Amniotic epithelial cell (primary cell): ENCODE measurements around the gene ENC1.
A peak's percentile ranks its signal among the peaks of the same experiment; 100 is the strongest.

Source experiments
- DNase-seq: peaks from one replicate; pipeline ENCODE4 v3.0.0-alpha.2; 2010; ENCODE audit warnings: low read depth

The ENC1 gene

DNA sequence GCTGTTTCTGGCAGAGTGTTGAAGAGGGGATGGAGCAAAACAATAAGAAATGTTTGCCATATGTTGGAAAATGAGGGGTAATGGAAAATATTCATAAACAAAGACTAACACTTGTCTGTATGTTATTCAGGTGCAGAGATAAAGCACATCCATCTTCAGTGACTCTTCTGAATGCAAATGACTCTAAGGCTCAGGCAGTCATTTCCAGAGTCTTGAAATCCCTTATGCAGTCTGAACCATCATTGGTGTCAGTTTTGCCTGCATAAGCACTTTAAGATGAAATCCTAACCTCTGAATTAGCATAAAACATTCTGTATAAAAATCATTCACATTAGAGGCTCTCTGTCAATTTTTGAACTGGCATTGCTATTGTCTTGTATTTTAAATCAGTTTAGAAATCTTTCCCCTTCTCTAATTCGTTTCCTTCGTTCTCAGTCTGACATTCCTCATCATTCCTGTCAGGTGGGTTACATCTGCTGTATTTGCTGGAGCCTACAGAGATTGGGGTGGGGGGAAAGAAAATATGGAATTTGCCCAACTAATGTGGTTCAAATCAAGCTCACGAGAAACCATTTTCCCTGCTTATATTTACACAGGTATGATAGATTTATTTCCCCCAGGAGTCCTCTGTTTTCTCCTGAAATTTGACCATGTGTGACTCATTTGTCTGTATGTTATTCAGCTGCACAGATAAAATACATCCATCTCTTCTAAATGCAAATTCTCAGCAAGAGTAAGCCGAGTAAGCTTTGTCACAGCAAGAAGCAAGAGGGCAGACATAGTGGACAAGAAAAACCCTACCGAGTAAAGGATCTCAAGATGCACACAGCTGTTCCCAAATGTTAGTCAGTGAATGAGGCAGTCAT lies 31.6 kb downstream of the ENC1 start:
- no peak for DNase-seq

DNA sequence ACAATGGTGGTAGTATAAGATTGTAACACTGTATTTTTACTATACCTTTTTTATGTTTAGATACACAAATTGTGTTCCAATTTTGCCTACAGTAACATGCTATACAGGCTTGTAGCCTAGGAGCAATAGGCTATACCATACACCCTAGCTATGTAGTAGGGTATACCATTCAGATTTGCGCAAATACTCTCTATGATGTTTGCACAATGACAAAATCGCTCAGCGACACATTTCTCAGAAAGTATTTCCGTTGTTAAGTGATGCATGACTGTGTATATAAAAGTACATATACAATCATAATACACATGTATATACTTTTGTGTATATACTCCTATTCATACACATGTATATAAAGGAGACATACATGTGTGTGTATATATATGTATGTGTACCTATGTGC lies 34.8 kb downstream of the ENC1 start:
- DNase-seq: no peak

DNA sequence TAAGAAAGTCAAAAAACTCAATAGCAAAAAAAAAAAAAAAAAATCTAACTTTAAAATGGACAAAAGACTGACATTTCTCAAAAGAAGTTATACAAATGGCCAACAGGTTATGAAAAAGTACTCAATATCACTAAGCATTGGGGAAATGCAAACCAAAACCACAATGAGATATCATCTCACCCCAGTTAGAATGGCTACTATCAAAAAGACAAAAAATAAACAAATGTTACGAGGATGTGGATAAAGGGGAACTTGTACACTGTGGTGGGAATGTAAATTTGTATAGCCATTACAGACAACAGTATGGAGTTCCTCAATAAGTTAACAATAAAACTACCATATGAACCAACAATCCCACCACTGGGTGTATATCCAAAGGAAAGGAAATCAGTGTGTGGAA lies 37.2 kb downstream of the ENC1 start:
- DNase-seq: no peak

DNA sequence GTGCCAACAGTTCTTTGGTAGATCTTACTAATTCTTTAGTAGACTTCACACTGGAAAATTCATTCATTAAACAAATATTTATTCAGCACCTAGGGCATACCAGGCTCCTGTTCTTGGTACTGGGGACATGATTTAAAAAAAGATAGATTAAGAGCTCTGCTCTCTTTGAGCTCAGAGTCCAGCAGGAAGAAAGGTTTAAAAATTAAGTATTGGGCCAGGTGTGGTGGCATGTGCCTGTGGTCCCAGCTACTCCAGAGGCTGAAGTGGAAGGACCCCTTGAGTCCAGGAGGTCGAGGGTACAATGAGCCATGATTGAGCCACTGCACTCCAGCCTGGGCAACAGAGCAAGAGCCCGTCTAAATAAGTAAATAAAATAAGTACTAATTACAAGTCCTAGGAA lies 41.4 kb downstream of the ENC1 start:
- DNase-seq: no peak

DNA sequence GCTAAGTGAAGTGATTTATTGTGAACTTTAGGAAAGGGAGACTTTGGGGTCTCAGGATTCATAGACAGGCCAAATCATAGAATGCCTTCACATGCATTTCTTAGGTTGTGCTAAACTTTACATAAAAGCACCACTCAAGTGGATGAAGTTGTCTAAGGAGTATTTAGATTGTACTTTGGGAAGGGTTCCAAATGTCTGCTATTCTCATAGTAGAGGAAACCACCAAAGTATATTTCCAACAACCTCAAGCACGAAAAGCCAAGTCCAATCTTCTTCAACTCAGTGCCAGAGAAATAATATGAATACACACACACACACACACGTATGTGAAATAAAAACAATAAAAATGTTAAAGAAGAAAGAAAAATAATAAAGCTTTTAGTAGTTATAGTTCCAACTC lies 41.8 kb downstream of the ENC1 start:
- DNase-seq: no peak

DNA sequence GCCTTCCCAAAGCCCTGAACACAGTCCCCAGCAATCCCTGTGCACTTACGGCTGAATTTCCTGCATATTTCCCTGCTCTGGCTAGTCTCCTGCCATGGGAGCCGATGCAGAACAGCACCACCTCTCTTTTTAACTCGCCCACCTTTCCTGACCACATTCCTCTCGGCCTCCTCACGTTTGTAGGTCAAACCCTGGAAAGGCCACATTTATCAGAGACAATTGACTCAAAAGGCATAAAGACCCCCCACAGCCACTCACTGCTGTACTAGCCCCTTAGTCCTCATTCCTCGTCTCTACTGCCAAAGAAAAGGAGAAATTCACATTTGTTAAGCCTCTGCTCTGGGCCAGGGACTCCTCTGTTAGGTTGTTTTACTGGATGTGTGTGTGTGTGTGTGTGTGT lies 43.6 kb downstream of the ENC1 start:
- no peak for DNase-seq

DNA sequence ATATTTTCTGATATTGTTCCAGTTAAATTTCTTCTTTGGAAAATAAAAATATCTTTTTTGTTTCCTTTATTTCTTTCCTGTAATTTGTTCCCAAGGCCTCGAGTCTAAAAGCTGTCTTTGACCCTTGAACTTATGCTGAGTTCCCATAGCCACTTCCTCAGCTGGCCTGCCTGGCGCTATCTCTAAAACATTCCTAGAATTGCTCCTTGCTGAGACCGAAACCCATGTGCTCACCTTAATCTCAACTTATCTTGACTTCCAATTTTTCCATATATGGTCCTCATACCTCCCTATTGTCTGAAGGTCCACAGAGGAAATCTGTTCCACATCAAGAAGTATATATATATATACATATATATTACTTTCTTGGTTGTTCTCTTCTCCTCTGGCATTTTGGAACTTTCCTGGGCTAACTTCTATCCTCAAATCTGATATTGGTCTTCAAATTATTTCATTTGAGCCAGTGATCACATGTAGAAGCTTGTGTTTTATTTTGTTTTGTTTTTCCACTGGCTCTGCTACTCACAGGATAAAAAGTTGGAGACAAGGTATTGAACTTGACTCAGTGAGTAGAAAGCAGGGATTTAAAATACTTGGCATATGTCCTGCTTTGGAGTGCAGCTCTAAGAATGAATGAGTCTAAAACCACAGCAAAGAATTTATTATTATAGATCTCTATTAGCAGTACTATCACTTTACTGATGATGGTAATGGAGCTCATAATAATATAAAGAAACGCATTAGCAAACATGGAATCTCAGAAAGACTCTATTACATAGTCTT lies 45.2 kb downstream of the ENC1 start:
- peak; percentile 97 for DNase-seq

DNA sequence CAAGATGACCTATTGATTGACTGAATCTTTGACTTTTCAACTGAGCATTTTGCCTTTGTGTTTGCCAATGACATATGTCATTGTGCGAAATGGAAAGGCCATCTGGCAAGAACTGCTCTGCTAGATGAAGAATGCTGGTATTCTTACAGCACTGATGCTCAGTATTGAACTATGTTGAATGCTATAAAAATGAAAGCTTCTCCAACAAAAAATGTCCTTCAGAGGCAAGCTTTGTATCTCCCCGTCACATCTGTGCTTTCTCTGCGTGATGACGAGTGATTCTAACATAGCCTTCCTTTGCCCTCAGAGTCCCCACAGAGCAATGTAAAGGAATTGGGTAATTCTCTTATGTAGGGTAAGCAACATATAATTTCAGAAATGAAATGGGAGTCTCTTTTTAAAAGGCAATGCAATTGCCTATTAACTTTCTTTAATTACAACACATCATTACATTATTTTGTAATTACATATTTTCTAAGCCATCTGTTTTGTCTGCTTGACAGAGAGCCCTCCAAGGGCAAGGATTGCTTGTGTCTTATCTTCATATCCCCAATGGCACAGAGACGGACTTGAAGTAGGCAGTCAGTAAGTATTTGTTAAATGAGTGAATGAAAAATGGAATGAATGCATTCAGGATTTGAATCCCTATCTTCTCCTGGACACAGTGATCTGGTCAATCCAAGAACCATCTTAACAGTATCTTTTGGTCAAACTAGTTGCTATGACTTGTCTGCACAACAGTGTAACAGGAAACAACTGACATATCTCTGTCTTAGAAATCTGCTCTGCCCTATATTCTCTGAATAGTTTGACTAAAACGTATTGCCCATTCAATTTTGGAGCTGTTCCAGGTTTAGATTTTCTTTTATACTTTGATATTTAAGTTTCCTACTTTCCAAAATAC lies 46.1 kb downstream of the ENC1 start:
- peak; percentile 72 for DNase-seq

DNA sequence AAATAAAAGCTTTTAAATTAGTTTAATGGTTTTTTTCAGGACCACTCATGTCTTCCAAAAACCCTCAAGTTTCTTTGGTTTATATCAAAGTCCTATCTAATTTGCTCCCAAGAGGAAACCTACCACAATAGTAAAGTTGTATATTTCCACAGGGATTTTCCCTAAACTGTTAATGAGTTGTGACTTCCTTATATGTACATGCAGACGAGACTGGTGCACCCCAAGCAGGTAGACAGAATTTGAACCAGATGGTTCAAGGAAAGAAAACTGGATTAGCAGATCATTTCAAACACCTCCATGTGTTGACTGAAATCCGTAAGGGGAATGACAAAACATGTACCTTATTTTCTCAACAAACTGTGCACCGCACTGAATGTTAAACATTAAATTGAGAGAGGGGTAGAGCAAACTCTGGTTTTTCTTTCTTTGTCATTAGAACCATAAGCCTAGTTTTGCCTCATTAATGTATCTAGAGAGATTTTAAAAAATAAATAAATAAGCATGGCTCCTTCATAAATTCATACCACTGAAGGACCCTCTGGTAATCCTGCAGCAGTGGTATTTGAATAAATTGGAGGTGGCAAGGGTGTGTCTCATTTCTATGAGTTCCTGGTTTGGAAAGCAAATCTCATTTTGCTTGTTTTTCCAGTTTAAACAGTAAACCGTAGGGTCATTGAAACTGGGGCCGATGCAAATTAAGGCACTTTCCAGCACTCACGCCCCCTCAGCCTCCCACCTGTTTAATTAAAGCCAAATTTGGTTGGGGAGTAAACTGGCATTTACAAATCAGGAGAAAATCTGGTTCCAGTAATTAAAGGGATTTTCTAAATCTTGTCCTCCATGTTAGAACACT lies 51.1 kb downstream of the ENC1 start:
- DNase-seq: no peak

DNA sequence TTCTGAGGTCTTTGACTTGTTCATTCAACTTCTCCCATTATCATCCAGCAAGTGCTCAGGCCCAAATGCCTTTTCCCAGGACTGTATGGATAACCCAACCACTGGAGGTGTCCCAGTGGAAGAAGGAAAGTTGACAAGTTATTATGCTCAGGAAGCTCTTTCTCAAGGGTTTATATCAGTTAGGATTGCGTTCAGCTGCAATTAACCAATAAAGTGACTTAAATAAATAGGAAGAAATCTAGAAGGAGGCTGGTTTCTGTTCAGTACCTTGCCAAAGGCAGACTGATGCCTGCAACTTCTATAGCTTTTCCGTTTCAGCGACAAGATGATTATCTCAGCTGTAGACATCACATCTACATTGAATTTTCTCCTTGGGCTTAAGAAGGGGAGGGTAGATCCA lies 52.1 kb downstream of the ENC1 start:
- no peak for DNase-seq

DNA sequence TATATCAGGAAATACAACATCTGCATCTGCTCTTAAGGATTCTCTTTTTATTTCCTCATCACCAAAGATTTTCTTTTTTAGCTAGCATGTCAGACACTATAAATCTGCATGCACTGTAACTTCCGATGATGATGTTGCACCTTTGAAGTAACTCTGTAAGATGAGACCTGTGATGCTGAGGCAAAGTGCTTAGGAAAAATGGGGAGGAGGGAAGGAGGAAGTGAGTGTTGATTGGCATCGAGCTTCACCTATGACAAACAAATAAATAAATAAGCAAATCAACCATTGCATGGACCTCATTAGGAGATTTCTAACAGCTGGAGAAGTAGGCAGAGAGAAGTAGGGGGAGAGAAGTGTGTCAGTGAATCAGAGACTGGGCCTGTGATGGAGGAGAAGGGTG lies 52.6 kb downstream of the ENC1 start:
- DNase-seq: no peak

DNA sequence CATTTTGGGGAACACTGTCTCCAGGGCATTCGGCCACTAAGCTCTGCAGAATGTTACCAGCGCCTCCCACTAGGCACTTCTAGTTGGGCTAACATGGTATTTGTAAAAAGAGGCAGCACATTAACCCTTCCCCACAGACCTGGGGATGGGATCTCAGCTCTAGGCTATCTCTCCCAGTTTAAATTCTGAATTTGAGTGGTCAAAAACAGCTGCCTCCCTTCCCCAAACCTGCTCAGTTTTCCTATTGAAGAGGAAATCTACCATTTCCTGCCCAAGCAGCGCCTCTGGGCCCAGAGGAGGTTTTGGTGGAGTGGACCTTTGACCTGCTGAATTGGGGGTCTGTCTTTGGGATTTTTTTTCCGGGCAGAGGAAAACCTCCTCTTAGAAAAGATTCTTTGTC lies 53.2 kb downstream of the ENC1 start:
- no peak for DNase-seq

DNA sequence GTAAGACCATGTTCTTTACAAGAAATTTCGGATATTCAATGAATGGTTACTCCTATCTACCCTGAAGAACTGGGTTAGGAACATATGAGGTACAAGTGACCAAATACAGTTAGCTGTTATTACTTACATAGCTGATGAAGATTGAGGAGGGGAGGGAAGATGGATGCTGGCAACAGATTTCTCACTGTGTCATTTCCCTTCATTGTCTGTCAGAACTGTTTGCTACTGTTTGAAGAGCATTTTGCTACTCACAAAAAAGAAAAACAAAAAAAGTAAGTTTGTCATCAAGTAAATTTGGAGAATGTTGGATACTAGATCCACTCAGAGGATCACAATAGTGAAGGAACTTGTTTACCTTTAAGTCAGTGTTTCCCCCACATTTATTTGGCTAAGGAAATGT lies 53.7 kb downstream of the ENC1 start:
- DNase-seq: no peak

DNA sequence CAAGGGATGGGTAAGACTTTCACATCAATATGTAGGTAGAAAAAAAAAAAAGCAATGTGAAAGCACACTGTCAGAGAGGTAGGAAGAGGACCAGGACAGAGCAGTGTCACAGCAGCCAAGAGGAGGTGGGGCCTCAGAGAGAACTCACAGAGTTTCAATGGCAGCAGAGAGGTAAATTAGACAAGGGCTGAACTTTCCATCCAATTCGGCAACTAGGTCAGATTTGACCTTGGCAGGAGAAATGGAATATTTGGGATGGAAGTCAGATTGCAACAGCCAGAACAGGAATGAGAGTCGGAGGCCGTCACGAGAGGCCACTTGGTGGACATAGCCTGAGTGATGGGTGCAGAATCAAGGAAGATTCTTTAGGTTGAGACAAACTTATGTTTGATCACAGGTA lies 57.7 kb downstream of the ENC1 start:
- no peak for DNase-seq

DNA sequence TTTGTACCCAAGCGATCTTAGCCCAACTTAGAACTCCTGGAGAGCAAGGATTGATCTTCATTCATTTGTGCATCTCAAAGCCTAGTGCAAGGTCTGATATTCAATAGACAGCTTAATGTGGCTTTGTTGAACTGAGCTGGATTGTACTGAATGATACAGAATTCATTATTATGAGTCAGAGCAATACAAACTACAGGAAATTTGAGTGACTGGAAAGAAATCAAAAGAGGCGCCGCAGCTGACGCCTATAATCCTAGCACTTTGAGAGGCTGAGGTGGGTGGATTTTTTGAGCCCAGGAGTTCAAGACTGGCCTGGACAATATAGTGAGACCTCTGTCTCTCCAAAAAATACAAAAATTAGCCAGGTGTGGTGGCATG lies 58.6 kb downstream of the ENC1 start:
- no peak for DNase-seq

DNA sequence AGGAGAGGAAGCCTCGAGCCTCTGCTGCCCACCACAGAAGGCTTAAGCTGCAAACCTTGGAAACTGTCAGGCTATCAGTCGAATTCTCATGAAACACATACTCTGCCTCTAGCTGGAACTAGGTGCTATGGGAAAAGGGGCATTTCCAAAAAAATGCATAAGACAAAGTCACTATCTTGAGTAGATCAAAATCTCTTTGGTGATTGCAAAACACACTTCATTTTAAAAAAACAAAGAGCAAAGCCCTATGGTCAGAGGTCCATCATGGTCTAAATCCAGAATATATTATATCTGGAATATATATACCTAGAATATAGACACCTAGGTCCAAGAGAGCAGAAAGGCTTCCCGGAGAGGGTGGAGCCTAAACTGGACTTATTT lies 59.8 kb downstream of the ENC1 start:
- DNase-seq: no peak

DNA sequence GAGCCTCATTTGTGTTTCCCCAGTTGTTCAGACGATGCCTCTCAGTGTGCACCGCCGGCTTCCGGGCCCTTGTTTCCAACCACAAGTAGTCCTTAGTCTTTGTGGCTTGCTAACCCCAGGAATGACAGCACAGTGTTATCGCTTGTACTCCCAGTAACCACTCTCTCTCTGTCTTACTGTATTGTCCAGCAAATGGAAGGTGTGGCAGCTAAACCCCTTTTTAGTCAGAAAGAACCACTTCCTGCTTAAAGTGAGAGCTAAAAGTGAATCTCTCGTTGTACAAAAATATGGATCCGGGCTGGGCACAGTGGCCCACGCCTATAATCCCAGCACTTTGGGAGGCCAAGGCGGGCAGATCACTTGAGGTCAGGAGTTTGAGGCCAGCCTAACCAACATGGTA lies 61.3 kb downstream of the ENC1 start:
- DNase-seq: peak; percentile 75

DNA sequence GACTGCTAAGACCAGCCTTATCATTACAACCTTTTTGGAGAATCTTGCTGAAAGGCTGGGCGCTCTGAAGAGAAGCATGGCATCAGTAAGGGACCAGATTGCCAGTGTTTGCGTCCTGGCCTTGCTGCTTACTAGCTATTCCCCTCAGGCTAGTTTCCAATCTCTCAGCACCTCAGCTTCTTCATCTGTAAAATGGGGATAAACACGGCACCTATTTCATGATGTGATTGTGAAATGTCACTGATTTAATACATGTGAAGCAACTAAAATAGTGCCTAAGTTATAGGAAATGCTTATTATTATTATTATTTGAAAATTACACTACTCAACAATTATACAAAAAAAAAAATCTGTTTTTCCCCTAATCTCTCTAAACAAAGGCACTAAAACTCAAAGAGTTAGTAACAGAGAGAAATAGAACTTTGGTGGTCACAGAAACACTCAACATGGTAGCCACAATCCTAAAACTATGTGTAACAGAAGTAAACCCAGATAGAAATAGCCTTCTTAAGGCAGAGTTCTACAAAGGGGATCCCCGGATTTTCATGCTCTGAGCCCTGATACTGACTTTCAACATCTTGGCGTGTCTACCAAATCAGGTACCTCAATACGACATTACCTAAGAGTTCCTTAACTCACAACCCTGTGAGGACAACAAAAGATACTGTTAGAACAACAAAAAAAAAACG lies 62.0 kb downstream of the ENC1 start:
- DNase-seq: no peak
